Stimulated activated CD8-positive, alpha-beta memory T cell treated with anti-CD3 and anti-CD28 coated beads, Interleukin-7, amount 100 ng/mL, for 1 hour (primary cell): Measurements from ENCODE around the gene RSF1.

Experiments
- DNase-seq, 2 donors: peaks; one replicate each; pipeline ENCODE4 v3.0.0-alpha.2; 2020; ENCODE audit warnings: low read depth in 2 of 2

Gene RSF1

DNA sequence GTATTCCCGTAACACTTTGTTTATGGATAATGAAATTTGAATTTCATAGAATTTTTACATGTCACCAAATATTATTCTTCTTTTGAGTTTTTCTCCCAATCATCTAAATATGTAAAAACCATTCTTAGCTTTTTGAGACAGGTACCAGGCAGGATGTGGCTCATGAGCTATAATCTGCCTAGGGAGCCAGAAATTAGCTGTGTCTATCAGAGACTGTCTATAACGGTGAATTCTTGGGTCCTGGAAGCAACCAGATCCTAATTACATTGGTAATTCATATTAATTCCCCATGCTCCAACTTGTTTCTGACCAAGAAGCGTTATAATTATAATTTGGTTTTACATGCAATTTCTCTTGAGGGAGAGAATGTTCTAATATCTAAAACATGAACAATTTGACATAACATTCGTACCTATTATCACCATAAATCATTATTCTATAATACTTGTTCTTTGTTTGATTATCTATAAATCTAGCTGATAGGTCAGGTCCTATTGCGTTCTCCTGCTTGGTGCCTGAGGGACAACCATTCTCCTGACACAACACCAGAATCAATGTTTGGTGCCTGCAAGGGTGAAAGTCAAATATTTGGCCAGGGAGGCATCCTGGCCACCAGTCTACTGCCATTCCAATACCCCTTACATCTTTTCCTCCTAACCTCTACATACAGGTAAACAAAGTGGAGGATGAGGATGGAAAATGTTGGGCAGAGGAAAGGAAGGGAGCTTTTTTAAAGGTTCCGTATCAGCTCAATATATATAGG, 69.9 kb downstream of the RSF1 start:
- no peak for DNase-seq

DNA sequence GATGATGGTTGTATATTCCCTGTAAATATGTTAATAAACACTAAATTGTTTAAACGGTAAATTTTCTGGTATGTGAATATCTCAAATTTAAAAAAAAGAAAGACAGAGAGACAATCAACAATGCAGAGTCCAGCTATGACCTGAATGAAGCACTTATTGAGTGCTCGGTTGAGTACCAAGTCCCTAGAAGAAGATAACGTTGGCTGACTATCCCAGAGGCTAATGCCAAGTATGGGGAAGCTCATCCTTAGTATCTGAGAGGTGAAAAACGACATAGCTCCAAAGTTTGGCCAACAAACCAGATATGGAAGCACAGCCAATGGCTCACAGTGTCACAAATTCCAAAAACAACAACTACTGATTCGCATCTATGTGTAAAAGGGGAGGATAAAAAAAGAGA, 71.3 kb downstream of the RSF1 start:
- DNase-seq = no peak

DNA sequence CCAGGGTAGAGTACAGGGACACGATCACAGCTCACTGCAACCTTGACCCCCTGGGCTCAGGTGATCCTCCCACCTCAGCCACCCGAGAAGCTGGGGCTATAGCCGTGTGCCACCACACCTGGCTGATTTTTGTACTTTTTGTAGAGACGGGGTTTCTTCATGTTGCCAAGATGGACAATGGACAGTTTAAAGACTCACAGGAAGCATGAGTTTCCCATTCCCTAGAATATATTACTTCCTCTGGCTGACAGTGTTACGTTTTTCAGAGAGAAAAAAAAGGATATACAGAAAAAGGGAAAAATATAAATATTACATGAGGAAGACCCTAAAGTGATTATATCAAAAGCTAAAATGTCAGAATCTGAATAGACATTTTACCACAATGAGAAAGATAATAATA, 72.3 kb downstream of the RSF1 start:
- DNase-seq = no peak

DNA sequence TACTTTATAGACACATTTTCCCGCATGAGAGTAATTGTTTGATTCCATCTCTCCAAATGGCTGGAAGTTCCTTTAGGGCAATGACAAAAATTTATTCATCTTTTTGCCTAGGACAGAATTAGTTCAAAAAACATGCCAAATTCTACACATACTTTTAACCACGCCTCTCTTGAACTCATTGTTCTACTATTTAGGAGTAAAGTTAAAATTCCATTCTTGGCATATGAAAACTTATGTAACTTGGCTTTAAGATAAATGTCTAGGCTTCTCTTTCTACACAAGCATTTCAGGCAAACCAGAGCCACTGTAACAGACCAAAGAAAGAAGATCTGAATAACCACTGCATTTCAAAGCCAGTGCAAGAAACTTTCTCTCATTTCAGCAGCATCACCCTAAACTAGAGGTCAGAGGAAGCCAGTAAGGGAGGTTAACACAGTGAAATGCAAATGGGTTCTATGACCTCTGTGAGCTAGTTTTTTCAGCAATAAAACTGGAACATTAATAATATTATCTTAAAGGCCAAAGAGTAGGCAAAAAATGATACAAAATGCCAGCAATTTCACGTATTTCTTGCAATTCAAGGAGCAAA, 73.0 kb downstream of the RSF1 start:
- DNase-seq = no peak

DNA sequence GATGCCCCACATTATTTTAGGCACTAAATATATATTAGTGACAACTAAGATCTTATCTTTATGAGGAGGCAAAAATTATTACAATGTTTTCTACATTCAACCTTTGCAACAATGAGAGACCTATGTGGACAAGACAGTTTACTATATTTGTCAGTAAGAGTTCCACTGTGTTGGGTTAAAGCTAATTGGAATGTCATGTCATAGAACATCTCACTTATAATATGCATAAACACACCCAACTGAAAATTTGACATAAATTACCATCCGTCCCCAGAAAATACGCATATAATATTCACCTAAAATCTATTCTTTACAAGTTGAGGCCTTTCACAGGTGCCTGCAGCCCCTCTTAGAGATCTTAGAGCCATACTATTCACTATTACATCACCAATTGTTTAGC, 84.0 kb downstream of the RSF1 start:
- no peak for DNase-seq

DNA sequence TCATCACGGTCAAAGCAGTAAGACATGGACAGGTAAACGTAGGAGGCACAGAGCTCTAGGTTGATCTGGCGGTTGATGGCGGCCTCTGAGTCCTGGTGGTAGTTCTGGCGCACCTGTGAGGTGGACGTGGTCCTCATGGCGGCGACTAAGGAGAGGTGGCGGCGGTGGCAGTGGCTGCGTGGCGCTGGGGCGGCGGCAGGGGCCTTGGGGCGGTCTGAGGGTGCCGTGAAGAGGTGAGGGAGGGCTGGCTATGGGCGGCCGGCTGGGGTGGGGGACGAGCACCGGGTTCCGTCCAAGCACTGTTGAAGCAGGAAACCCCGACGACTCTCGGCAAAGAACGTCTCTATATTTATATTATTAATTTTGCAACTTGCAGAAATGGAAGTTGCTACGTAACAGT, 85.6 kb downstream of the RSF1 start:
- DNase-seq = no peak

DNA sequence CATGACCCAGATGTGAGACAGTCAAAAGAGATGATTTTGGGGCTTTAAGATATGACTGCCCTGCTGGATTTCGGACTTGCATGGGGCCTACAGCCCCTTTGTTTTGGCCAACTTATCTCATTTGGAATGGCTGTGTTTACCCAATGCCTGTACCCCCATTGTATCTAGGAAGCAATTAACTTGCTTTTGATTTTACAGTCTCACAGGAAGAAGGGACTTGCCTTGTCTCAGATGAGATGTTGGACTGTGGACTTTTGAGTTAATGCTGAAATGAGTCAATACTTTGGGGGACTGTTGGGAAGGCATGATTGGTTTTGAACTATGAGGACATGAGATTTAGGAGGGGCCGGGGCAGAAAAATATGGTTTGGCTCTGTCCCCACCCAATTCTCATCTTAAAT, 88.4 kb downstream of the RSF1 start:
- DNase-seq = no peak

DNA sequence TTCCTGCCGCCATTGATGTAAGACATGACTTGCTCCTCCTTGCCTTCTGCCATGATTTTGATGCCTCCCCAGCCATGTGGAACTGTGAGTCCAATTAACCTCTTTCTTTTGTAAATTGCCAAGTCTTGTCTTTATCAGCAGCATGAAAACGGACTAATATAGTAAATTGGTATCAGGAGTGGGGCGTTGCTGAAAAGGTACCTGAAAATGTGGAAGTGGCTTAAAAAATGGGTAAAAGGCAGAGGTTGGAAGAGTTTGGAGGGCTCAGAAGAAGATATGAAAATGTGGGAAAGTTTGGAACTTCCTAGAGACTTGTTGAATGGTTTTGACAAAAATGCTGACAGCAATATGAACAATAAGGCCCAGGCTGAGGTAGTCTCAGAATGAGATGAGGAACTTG, 89.7 kb downstream of the RSF1 start:
- DNase-seq = no peak

DNA sequence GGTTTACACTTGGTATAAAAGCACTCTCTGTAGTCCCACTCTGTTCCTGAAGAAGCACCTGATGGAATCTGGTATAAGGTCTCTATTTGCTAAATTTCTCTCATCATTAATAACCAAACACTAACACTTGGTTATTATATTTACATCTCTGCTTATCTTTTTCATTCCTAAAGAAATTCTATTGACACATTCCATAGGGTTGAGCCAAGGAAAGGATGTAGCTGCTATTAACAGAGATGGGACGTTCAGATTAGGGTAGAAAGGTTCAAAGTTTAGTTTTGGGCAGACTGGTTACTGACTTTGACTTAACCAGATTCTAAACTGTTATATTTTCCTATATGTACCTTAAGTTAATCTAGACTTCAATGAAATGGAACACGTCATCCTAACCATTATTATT, 91.5 kb downstream of the RSF1 start:
- DNase-seq = no peak

DNA sequence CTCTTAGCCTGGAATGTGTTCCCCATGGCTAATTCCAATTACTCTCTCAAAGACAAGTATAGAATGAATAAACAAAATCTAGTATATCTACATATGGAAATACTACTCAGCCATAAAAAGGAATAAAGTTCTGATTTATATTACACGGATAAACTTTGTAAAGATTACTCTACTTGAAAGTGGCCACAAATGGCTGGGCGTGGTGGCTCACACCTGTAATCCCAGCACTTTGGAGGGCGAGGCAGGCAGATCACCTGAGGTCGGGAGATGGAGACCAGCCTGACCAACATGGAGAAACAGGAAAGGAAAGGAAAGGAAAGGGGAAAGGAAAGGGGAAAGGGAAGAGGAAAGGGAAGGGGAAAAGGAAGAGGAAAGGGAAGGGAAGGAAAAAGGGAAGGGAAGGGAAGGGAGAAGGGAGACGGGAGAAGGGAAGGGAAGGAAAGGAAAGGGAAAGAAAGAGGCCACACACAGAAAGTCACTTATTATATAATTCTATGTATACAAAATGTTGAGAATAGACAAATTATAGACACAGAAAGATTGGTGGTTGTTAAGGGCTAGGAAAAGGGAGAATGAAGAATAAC, 92.2 kb downstream of the RSF1 start:
- DNase-seq = no peak

DNA sequence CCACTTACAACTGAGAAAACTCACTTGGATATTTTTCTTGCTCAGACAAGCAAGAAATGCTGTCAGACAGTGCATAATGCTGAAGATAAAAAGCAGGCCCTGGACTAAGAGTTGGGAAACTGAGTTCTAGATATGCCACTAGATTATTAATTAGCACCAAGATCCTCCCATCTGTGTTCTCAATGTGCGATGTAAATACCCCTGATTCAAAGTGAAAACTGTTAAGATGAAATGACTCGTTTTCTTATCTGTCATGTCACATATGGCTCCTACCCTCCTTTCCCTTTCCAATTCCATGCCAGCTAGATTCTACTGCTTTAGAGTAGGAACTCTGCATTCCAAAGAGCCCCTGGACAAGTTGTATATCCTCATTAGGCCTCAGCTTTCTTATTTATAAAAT, 94.0 kb downstream of the RSF1 start:
- DNase-seq = no peak

DNA sequence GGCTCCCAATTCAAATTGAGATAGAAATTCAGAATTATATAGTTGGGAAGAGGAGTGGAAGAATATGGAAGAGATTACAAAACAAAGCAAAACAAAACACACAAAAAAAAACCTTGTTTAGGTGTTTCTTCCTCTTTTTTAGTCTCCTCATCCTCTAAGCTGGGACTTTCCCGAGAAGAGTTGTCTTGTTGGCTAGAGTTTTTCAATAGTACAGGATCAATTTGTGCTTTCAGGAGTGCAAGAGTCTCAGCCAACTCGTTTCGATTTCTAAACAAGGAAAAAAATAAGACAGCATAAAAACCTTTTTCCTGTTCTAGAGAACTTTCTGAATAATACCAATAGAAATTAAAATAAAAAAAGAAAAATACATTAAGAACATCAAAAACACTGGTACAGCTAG, 95.1 kb downstream of the RSF1 start:
- DNase-seq = no peak

DNA sequence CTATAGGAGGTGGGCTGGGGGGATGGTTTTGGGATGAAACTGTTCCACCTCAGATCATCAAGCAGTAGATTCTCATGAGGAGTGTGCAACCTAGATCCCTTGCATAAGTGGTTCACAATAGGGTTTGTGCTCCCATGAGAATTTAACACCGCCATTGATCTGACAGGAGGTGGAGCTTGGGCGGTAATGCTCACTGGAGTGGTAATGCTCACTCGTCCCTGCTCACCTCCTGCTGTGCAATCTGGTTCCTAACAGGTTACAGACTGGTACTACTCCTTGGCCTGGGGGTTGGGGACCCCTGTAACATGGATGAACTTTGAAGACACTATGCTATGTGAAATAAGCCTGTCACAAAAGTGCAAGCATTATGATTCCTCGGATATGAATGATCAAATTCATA, 95.9 kb downstream of the RSF1 start:
- DNase-seq = no peak

DNA sequence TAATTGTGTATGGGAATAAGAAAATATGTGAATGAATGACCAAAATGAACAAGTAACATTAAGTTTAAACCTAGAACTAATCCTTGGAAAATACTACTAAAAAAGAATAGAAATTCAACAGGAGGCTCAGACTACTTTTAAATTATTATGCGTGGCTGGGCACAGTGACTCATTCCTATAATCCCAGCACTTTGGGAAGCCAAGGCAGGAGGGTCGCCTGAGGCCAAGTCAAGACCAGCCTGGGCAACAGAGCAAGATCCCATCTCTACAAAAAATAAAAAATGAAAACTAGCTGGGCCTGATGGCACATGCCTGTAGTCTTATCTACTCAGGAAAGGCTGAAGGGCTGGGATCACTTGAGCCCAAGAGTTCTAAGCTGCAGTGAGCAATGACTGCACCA, 97.5 kb downstream of the RSF1 start:
- no peak for DNase-seq

DNA sequence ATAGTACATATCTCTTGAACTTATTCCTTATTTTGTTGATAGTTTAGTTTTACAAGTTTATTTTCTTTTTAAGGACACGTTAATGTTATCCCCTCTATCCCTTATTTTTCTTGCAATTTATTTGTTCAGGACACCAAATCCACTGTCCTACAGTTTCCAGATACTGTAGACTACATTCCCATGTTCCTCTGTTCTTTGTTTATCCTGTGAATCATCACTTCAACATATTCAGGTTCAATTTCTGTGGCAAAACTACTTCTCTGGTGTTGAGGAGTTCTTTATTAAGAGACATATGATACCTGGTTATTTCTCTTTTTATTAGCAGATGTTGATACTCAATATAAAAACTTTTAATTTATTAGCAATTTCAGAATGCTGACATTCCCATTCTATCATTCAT, 110.2 kb downstream of the RSF1 start:
- no peak for DNase-seq

DNA sequence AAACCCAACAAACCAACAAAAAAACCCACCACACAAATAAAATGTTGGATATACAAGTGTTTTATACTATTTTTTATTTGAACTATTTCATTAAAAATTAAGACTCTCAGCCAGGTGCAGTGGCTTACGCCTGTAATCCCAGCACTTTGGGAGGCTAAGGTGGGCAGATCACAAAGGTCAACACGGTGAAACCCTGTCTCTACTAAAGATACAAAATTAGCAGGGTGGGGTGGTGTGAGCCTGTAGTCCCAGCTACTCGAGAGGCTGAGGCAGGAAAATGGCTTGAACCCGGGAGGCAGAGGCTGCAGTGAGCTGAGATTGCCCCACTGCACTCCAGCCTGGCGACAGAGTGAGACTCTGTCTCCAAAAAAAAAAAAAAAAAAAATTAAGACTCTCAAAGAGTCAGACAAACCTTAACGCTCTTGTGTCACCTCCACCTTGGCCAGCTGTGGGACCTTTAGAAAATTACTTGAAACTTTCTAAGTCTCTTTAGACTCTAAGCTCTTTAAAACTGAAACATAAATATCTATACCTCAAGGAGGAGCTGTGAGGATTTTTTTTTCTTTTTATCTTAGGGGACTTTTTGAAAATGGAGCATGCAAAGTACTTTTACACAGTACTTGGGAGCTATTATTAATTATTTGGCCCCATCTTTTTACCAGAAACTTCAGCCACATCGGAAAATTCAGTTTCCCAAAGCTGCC, 114.5 kb downstream of the RSF1 start:
- DNase-seq = no peak

DNA sequence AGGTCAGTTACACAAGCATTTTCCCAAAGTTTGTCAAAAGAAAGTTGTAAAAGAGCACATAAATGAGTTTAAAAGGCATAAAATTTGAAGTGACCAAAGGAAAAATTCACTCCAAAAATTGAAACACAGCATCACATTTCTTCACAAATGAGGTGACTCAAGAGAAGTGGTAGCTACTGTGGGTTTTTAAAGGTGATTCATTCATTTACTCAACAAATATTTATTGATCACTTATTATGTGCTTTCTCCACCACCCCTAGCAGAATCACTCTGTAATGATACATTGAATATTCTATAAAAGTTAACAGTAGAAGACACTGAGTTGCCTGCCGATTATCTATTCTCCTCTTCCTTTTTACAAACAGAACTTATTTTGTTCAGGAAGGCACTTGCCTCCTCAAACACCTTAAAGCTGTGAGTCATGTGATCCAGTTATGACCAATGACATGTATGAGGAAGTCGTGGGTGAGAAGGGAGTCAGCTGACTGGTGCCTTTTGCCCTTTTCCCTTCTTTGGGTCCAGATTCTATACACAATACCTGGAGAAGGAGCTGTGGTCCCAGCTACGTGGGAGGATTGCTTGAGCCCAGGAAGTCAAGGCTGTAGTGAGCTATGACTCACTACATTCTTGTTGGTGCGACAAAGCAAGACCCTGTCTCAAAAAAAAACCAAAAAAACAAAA, 115.2 kb downstream of the RSF1 start:
- no peak for DNase-seq

DNA sequence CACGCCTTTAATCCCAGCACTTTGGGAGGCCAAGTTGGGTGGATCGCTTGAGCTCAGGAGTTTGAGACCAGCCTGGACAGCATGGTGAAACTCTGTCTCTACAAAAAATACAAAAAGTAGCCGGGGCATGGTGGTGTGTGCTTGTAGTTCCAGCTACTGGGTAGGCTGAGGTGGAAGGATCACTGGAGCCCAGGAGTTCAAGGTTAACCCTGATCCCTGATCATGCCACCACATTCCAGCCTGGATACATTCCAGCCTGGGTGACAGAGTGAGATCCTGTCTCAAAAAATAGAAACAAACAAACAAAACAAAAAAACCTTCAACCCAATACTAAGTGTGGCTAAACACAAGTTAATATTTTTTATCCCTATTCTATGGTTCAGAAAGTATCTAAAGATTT, 116.5 kb downstream of the RSF1 start:
- no peak for DNase-seq

DNA sequence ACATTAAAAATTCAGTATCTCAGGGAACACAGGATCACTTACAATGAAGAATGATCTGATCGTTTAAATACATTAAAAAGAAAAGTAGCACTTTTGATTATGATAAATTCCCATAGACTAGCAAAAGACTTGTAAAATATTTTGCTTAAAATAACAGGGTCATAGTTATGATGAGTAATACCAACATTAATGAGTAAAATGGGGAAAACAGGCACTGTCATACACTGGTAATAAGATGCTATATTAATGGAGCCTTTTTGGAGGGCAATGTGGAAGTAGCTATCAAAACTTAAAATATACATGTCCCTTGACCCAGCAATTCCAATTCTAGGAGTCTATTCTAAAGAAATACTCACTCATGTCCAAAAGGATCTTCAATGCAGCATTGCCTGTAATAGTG, 121.1 kb downstream of the RSF1 start:
- no peak for DNase-seq

DNA sequence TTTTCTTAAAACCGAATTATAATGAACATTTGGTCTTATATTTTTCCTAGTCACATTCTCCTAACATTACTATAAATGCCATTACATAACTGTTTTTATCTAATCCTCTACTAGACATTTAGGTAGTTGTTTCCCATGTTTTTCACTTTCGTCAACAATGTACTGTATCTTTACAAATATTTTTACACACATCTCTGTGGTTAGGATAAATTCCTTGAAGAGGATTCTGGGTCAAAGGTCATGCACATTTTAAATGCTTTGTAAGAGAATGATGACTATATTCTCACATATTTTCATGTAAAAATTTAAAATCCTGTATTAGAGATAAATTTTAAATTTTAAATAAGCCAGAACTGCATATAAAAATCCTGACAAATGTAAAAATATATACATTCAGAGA, 121.6 kb downstream of the RSF1 start:
- no peak for DNase-seq

DNA sequence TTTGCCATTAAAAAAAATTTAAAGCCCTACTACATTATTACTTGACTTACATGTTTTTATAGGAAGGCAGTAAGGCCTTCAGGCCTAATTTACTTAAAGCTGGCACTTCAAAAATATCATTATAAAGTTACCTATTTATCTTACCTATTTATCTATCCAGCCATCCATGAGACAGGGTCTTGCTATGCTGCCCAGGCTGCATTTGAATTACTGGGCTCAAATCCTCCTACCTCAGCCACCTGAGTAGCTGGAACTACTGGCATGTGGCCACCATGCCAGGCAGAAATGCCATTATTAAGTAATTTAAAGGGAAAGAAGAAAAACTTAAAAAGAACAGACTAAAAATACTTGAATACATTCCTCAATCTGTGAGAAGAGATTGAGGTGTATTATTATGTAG, 122.7 kb downstream of the RSF1 start:
- no peak for DNase-seq

DNA sequence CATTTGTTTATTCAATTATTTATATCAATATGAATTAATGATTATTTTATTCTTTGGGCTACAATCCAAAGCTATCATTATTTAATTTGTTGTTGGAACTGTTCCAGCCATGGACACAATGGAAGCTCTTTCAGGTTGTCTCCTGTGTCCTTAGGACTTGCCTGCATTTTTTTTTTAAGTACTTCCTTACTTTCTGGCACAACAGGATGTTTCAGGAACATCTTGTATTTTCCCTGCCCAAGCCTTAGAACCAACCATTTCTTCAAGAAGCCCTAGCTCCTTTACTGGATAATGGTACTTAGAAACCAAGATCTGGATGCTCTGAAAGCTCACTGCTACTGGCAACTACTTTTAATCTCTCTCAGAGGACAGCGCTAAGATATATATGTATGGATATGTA, 125.1 kb downstream of the RSF1 start:
- DNase-seq = no peak
